GM19351 (cell line): Measurements from ENCODE around the gene XPO6.

Source experiments
- ATAC-seq: cut with Tn5 transposase; IDR thresholded peaks from one replicate; pipeline ENCODE4 v1.9.1; 2021; ENCODE audit warnings: mild to moderate bottlenecking, moderate library complexity; ENCODE audit not compliant: unreplicated experiment

Gene XPO6

DNA sequence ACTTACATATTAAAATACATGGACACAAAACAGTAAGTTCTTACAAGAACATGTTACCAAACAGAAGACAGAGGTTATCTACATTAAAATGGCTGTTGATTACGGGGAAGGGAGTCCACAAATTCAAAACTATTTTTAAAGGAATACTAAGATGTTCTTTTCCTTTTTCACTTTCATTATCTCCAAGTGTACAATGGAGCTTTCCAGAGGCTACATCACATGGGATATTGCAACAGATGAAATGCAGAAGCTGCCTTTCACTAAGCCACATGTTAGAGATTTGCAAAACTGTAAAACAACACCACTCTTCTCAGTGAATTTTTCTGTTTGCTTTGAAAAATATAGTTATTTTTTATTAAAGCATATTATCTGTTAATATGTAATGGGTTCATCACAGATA is 53.6 kb downstream of the XPO6 start:
- no peak for ATAC-seq

DNA sequence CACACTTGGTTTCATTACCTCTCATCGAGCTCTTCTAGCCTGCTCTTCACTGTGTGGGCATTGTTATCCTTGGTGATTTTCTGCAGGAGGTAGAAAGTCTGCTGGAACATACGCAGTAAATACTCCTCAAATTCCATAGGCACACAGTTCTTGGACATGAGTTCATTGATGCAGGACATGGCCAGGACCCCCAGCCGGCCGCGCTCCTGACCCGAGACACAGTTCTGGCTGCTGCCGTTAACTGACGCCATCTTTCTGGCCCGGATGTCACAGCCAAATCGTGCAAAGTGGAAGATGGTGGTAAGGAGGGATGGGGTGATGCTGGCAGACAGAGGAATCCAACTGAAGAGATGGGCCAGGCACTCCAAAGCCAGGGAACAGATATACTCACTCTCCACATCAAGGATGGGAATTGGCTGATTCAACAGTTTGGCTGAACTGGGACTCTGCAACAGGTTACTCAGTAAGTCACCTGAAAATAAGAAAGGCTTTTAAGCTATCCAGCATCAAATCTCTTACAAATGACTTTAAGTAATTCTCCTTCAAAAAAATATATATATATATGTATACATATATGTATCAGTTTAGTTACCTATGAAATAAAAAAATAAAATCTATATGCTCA is 55.6 kb downstream of the XPO6 start:
- ATAC-seq, result no peak

DNA sequence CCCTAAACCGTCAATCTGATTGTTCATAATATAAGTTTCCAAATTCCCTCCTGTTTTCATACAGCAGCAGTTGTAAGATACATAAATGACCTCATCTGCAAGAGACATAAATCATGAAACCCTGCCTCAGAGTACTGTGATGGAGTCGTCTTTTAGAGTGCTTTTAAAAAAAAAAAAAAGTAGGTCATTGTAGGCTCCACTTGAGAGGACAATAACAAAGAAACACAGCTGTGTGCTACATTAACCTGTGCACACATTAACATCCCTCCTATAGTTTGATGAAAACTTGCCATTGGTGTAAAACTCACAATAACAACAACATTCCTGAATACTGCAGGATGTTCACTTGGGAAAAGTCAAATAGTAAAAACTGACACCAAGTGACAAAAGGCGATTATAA is 56.5 kb downstream of the XPO6 start:
- no peak for ATAC-seq

DNA sequence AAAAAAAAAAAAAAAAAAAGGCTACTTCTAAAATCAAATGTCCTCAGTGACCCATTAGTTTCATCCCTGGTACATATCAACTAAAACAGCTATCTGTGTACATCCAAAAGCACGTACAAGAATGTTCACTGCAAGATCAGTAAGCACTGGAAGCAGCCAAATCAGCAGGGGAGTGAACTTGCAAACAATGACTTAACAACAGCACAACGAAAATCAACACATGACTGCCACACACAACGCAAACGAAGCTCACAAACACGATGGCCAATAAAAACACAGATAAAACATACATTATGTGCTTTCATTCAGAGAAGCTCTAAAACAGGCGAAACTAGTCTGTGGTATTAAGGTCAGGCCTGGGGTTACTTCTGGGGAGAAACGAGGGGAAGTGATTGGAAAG is 60.6 kb downstream of the XPO6 start:
- ATAC-seq, result no peak

DNA sequence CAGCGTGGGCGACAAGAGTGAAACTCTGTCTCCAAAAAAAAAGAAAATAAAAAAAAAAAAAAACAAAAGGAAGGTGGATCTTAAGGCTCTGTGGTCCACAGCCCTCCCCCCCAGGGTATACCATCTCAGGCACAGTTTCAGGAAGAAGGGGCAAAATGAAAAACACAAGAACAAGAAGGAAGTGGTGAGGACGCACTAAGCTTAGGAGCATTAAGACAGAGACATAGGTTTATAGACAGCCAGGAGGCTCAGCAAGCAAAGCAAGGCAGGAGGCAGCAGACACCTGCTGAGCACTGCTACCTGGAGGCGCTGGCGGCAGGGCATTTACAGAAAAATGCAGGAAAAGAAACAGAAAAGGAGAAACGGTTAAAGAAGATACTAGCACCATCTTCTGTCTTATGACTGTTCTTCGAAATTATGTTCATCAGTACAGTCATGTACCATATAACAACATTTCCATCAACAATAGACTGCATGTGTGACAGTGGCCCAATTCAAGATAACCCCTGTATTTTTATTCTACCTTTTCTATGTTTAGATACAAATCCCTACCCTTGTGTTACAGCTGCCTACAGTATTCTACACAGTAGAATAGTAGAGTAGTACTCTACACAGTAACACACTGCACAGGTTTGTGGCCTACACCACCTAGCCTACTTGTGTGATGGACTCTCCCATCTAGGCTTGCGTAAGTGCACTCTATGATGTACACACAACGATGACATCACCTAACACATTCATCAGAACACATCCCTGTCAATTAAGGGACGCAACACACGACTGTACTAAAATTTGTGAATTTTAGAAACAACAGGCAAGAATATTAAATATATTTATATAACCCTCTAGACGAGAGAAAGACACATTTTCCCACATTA is 62.5 kb downstream of the XPO6 start:
- ATAC-seq, result no peak

DNA sequence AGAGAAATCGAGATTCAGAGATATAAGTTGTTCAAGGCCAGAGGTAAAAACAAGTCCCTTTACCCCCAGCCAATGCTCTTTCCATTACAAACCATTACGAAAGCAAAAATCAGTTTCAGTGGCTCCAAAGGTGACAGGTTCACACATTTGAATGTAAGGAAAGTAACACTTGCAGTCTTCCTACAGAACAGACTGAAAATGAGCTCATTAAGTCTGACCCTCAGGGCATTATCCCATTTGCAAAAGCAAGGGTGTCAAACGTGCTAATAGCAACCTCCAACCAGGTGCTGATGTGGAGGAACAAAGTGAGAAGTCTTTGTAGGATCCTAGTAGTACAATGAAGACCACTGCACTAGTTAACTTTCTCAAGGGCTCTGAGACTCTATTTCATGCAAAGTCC is 65.2 kb downstream of the XPO6 start:
- no peak for ATAC-seq

DNA sequence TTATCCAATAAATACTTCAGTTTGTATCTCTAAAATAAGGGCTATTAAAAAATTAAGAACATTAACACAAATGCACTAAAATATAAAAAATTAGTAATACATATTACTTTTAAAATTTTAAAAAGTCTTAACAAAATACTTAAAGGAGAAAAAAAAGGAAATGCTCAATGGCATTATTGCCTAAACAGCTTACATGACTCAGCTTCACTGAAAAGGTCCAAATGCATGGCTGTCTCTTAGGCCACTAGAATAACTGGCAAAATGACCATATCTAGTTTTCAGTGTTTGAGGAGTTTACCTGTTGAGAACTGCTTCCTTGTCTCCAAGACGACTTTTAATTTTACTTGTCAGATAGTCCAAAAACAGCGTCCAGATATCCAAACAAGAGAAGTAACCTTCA is 66.0 kb downstream of the XPO6 start:
- no peak for ATAC-seq

DNA sequence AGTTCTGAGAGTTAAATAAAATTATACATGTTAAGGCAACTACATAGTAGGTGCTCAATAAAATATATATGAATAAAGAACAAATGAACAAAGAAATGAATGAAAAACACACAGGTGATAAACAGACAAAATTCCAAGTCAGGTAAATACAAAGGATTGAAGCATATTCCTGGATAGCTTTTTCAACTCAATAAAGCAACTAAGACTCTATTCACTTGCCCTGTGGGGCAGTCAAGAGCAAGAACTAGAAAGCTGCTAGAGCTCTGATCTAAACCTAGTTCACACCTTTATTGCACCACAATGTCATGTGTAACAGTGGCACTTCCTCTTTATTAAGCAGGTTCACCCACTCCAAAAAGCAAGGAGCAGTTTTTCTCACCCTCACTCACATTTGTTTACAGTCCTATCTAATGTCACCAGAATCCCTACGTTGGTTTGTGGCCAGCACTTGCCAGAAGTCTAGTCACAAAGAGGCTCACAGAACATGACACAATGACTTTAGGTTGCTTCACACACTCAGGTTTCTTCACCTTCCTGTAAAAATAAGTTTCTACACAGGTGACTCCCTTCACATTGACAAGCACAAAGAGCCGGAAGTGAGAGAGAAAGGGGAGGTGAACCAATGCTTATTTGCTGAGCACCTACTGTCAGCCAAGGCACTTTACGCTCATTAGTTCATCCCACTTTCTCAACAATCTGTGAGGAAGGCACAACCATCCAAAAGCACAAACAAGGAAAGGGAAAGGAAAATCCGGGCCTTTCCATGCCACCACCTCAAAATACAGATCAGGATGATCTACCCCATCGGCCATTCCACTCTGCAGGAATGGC is 70.8 kb downstream of the XPO6 start:
- ATAC-seq, result peak; percentile 79

DNA sequence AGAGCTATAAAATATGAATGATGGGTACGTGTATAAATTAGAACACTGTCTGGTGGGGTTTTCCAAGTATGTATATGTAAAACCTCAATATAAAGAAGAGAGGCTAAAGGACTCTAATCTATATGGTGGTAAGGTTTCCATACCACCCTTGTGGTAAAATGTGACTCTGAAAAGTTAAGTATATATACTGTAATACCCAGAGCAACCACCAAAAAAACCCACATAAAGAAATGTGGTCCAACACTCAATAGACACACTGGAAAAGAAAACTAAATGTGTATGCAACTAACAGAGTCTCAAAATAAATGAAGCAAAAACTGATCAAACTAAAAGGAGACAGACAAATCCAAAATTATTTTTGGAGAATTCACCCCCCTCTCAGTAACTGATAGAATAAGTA is 72.2 kb downstream of the XPO6 start:
- ATAC-seq, result no peak

DNA sequence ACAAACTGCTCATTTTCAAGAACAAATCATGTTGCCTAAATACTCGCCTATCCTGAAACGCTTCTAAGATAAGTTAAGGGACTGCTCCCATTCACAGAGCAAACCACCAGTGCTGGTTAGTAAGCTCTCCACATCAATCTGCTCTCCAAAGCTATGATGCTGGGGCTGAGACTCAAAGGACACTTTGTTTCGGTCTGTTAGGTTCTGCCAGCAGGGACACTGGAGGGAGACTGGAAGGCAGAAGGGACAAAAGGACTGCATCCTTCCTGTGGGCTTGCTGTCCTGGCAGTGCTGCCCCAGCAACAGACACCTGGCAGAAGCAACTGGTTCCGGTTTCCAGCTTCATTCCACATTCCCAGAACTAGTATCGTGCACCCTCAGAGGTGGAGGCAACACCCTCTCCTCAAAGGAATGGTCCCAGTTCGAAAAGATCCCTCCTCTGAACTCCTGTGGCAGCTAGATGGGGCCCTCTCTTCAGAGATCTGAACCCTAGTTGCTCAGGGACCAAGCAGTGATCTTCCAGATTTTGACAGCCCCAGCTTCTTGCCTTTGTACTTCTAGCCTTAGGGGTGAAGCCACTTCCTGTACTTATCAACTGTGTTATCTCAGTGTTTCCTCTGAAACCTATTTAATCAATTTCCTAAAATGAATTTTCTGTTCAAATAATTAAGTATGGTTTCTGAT is 74.9 kb downstream of the XPO6 start:
- ATAC-seq, result no peak

DNA sequence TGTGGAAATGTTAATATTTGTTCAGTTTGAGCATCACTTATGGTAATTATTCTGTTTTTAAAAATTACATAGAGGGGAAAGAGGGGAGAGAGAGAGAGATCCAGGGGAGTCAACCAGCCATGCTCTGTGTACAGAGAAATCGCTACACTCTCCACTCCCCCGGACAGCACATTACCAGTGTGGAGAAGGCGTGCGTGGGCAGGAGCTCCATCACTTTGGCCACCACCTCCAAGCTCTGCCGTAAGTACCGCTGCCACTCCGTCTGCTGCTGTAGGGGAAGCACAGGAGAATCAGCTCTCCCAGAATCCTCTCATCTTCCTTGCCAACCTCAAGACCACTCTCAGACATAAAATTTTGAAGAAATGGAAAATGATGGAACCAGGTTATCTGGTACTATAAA is 78.1 kb downstream of the XPO6 start:
- no peak for ATAC-seq

DNA sequence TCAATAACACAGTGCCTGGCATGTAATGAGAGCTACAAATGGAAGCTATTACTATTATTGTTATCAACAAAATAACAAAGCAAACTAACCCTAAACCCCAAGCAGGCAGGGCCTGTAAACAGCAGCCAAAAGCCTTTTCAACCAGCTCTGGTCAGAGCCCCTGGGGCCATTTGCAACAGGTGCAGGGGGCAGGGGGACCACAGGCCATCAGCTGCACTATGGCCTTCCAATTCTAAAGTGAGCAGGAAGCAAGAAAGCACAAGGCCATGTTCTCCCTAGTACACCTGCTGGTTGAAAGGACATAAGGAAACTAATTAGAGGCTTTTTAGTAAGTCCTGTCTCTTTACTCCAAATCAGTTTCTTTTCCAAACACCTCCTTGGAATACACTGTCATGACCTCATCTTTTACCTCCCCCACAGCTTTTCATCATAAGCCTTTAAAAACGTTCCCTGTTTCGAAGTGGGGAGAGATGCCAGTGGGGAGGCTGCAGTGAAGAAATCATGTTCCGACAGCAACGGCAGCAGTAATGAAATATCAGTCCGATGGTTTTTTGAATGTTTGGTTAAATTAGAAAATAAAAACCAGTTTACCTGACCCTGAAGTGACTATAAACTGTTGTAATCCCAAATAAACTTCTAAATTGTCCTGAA is 79.9 kb downstream of the XPO6 start:
- no peak for ATAC-seq

DNA sequence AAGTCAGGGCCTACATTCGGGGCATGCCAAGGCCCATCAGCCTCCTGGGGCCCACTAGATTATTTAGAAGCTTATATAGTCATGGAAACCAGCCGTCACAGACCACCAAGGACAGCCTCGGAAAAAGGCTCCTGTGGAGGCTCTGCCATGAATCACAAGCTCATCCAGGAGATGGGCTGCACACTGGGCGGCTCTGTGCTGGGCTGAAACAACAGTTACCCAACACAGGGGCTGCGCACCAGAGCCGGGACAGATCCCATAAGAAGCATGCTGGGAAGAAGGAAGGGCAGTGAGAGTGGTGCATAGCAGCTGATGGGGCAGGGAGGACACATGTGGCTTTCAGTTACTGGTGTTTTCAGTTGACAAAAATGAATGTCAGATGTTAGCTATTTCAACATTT is 80.6 kb downstream of the XPO6 start:
- no peak for ATAC-seq

DNA sequence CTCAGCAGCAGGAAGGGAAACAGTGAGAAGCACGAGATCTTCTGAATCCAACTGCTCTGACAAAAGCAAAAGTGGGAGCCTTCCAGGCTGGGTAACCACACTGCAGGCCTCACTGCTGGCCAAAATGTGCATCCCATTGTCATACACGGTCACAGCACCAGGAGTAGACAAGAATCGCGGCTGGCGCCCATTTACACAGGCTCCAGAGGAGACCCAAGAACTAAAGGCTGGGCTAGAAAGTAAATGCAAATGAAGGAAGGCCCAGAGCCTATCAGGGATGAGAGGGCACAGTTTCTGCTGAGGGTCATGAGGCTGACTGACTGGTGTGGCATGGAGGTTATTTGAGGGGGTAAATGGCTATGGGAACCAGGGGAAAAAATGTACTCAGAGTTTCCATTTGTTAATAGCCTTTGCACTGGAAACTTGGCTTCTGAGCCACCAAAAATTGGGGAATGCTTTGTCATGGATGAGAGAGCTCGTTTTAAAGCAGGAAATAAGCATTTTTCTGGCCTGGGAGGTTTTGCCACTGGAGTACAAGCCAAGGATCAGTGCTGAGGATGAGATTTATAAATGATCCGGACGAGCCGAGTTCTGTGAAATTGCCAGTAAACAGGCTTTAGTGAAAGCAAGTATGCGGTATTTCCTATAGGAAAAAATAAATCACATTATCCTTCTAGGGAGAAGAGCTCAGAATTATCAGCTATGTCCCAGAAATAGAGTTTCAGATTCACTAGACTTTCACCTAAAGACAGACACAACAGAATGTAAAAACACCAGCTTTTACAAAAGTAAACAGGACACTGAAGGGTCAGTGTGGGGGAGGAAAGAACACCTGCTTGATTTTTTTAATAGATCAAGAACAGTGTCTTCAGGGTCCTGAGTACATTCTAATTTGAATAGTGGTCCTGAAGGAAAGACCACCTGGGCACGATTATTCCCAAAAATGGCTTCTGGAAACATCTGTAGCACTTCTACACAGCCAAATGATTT is 81.4 kb downstream of the XPO6 start:
- ATAC-seq, result no peak

DNA sequence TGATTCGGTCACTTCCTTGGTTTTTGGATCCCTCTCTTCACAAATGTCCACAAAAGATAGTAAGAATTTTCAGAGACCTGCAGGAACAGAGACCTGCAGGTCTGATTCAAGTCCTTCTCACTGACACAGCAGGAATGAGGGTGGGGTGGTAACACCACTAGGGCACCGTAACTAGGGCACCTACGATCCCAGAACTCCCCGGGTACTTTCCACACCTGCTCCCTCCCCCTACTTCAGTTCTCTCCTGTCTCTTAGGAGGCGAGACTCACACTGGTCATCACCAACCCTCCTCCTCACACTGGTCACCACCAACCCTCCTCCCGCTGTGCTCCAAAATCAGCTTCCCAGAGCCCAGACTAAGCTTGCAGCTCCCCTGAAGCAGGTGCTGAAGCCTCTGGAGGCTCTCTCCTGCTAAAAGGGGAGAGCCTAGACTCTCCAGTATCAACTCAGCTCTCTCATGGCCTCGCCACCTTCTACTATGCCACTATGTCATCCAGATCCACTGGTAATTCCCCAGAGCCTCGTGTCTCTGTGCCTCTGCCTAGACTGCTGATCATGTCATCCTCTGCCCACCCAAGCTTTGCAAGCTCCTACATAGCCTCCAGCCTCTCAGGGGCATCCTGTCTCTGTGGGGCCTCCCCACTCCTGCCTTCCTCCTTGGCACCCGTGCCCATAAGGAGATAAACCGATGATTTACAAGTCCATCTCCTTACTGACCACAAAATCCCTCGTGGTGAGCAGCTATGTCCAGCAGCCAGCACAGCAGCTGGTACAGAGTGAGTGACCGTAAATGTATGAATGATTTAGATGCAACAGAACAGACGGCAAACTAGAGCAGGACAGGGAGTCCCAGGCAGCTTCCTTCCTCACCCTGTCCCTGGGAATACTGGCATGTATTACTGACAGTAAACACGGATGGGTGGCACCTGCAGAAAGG is 84.8 kb downstream of the XPO6 start:
- ATAC-seq, result no peak

DNA sequence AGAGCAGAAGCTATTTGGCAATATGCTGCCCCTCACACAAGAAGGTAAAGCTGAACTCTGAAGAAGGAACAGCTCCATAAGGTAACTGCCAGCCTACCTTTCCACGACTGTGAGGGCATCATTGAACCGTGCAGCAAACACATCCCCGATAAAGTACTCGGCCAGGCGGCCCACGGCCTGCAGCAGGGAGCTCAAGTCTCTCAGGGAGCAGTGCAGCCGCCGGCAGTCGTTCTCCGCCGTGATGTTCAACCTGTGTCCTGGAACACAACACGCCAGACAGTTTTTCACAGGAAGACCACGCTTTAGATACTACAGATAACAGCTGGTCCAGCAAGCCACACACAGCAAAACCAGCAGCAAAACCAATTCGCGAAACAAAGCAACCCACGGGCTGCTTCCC is 86.2 kb downstream of the XPO6 start:
- ATAC-seq, result no peak

DNA sequence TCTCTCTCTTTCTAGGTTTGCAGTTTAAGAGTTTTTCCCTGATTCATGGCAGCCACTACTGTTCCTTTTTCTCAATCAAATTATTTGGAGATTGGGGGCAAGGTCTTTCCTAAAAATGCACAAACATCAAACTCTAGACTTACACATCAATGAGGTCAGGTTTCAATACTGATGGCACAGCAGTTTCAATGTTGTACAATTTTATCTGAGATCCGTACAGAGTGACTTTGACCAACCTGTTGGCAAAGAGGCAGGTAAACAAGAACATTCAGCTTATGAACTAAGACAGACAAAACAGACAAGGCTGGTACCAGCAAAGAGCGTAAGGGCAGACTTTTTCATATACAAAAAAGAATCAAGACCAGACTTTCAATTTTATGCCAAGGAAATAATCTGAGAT is 90.2 kb downstream of the XPO6 start:
- ATAC-seq, result no peak

DNA sequence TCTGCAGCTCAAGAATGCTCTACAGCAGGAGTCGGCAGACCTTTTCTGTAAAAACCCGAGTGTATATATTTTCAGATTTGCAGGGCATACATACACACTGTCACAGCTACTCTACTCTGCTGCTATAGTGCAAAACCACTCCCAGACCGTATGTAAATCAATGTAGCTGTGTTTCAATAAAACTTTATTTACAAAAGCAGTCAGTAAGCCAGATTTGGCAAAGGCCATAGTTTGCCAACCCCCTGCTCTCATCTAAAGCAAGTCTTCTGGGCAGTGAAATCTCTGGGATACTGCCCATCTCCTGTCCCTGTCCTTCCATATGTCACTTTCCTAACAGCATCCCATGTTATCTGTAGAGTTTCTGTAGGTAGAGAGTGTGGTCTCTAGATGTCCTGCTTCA is 91.0 kb downstream of the XPO6 start:
- no peak for ATAC-seq
